ENCODE results near the gene PIK3R1. TPM values are rescaled to one million over a fixed set of nuclear protein-coding genes. Genes with fewer than 3 reads are reported as not detected.

The PIK3R1 gene
- total RNA-seq, 1 donor: 73.8 TPM

- TF ChIP-seq CTCF (IDR thresholded peaks at IDR 0.05; ENCODE audit: insufficient read depth, low read depth, low read length): no peak
- peak overlapping the region; percentile 24 for H3K4me3 ChIP-seq (ENCODE audit: low read depth, low read length)
- no peak for DNase-seq (ENCODE audit: low read depth)
Measured at GRCh38 chr5:68292316-68292715, 76.8 kb downstream of the PIK3R1 start.

- TF ChIP-seq CTCF (IDR thresholded peaks at IDR 0.05; ENCODE audit: insufficient read depth, low read depth, low read length): no peak
- DNase-seq (ENCODE audit: low read depth): no peak
- no peak overlapping the region for H3K4me3 ChIP-seq (ENCODE audit: low read depth, low read length)
Measured at GRCh38 chr5:68295772-68296171, 80.2 kb downstream of the PIK3R1 start.

- no peak overlapping the region for H3K4me3 ChIP-seq (ENCODE audit: low read depth, low read length)
- no peak for TF ChIP-seq CTCF (IDR thresholded peaks at IDR 0.05; ENCODE audit: insufficient read depth, low read depth, low read length)
- no peak for DNase-seq (ENCODE audit: low read depth)
Measured at GRCh38 chr5:68296895-68297294, 81.3 kb downstream of the PIK3R1 start.

- TF ChIP-seq CTCF (IDR thresholded peaks at IDR 0.05; ENCODE audit: insufficient read depth, low read depth, low read length): no peak
Measured at GRCh38 chr5:68297656-68298055, 82.1 kb downstream of the PIK3R1 start.

GRCh38 chr5:68298479-68298878, 82.9 kb downstream of the PIK3R1 start:
- DNase-seq (ENCODE audit: low read depth): no peak
- no peak overlapping the region for H3K4me3 ChIP-seq (ENCODE audit: low read depth, low read length)
- TF ChIP-seq CTCF (IDR thresholded peaks at IDR 0.05; ENCODE audit: insufficient read depth, low read depth, low read length): no peak

More at GRCh38 chr5:68297656-68298055, 82.1 kb downstream of the PIK3R1 start:
- H3K4me3 ChIP-seq (ENCODE audit: low read depth, low read length): no peak overlapping the region
- DNase-seq (ENCODE audit: low read depth): no peak

GRCh38 chr5:68299105-68299504, 83.5 kb downstream of the PIK3R1 start:
- no peak overlapping the region for H3K4me3 ChIP-seq (ENCODE audit: low read depth, low read length)
- TF ChIP-seq CTCF (IDR thresholded peaks at IDR 0.05; ENCODE audit: insufficient read depth, low read depth, low read length): no peak
- DNase-seq (ENCODE audit: low read depth): no peak

- no peak for DNase-seq (ENCODE audit: low read depth)
- TF ChIP-seq CTCF (IDR thresholded peaks at IDR 0.05; ENCODE audit: insufficient read depth, low read depth, low read length): no peak
Measured at GRCh38 chr5:68299575-68299974, 84.0 kb downstream of the PIK3R1 start.

More at GRCh38 chr5:68299575-68299974, 84.0 kb downstream of the PIK3R1 start:
- no peak overlapping the region for H3K4me3 ChIP-seq (ENCODE audit: low read depth, low read length)
